Esophagus squamous epithelium (tissue), 5 donors: ENCODE measurements around the gene PTRH1. TPM values are rescaled to one million over a fixed set of nuclear protein-coding genes. Genes with fewer than 3 reads are reported as not detected.

Experiments
- DNase-seq: peaks from one replicate; lab custom pipeline; 2025; lab: John Stamatoyannopoulos, UW
- H3K27ac ChIP-seq, 4 donors: fragments of 200-600 bp; sonication (generic); one replicate each; pipeline ENCODE4 v1.5.1; 2016 to 2019; ENCODE audit warnings: mild to moderate bottlenecking in 1 of 4
- H3K27me3 ChIP-seq, 4 donors: fragments of 200-600 bp; sonication (generic); 1 replicate in 3 of 4; 2 replicates in 1 of 4; pipeline versions ENCODE4 v1.5.1 to v1.6.0; 2017 to 2021; ENCODE audit warnings: antibody characterized with exemption in 1 of 4
- H3K36me3 ChIP-seq, 3 donors: fragments of 200-600 bp; sonication (generic); one replicate each; pipeline ENCODE4 v1.5.1; 2016 to 2019
- H3K4me1 ChIP-seq, 3 donors: fragments of 200-600 bp; sonication (generic); one replicate each; pipeline ENCODE4 v1.5.1; 2017 to 2019
- H3K4me3 ChIP-seq, 4 donors: fragments of 200-600 bp; sonication (generic); 1 replicate in 3 of 4; 2 replicates in 1 of 4; pipeline ENCODE4 v1.5.1; 2016 to 2019; ENCODE audit warnings: mild to moderate bottlenecking in 2 of 4, moderate library complexity in 1 of 4
- H3K9me3 ChIP-seq, 3 donors: fragments of 200-600 bp; sonication (generic); one replicate each; pipeline ENCODE4 v1.5.1; 2016 to 2019
- POLR2A ChIP-seq, 4 donors: fragments of 450-650 bp; IDR thresholded peaks; one replicate each; pipeline ENCODE4 v1.6.1; 2017; ENCODE audit warnings: antibody characterized with exemption in 4 of 4, mild to moderate bottlenecking in 4 of 4, moderate library complexity in 3 of 4
- WGBS, 2 donors: methylation state at CpG; one replicate each; pipeline ENCODE4 v1.1.5; 2018; 5-methylcytosine and 5-hydroxymethylcytosine counted together
- intact Hi-C: fragments of 100-400 bp; cut with DNase I; formaldehyde crosslinking; loops from one replicate; pipeline ENCODE4 v1.15.0; 2022
- total RNA-seq, 4 donors: library from RNA; depleted of rRNA; stranded (reverse); fragments of >200 nt; gene quantifications; one replicate each; pipeline ENCODE4 v1.1.0, GENCODE V29; 2016
- TF ChIP-seq, protein P1 (sequence below), 6 experiments: fragments of 450-650 bp in 4 of 6; fragments of 200-600 bp in 2 of 6; sonication (generic) in 2 of 6; IDR thresholded peaks; one replicate each; pipeline ENCODE4 v1.5.1; 2016 to 2019; ENCODE audit warnings: antibody characterized with exemption in 6 of 6, mild to moderate bottlenecking in 4 of 6, moderate library complexity in 4 of 6
- donor health status: DM: yes; HTN: yes; CAD: no.

Gene PTRH1
- total RNA-seq, 4 donors from 2014 or later = 4.5 to 12.6 (median 11.6) TPM

DNA sequence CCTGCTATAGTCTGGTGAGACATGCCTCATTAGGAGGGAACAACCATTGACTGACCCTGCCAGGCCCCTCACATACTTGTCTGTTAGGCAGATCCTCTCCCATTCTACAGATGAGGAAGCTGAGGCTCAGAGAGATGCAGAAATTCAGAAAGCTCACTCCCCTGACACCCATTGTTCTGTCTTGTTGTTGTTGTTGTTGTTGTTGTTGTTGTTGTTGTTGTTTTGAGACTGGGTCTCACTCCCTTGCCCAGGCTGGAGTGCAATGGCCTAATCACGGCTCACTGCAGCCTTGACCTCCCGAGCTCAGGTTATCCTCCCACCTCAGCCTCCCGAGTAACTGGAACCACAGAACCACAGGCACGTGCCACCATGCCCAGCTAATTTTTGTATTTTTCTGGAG, 21.8 kb downstream of the PTRH1 start:
- Histone ChIP-seq H3K27ac (no peak overlapping the region), H3K9me3 (no peaks in the 10 kb centered on the region), H3K4me1 (peaks cover 0 to under 1% (median 0%) of the 10 kb centered on the region in 3 donors), H3K27me3 (no peaks in the 10 kb centered on the region), H3K4me3 (no peak overlapping the region), H3K36me3 (peaks cover 0 to 37% (median 0%) of the 10 kb centered on the region in 3 donors)
- WGBS, 2 donors = 92 to 97% methylated on average over 2 to 4 of the region's 4 CpGs
- TF ChIP-seq POLR2A (IDR thresholded peaks at IDR 0.05) = no peak
- TF ChIP-seq, protein P1, sequence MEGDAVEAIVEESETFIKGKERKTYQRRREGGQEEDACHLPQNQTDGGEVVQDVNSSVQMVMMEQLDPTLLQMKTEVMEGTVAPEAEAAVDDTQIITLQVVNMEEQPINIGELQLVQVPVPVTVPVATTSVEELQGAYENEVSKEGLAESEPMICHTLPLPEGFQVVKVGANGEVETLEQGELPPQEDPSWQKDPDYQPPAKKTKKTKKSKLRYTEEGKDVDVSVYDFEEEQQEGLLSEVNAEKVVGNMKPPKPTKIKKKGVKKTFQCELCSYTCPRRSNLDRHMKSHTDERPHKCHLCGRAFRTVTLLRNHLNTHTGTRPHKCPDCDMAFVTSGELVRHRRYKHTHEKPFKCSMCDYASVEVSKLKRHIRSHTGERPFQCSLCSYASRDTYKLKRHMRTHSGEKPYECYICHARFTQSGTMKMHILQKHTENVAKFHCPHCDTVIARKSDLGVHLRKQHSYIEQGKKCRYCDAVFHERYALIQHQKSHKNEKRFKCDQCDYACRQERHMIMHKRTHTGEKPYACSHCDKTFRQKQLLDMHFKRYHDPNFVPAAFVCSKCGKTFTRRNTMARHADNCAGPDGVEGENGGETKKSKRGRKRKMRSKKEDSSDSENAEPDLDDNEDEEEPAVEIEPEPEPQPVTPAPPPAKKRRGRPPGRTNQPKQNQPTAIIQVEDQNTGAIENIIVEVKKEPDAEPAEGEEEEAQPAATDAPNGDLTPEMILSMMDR (IDR thresholded peaks at IDR 0.05) = no peak
- no peak for DNase-seq
- intact Hi-C loops = no loop called here

DNA sequence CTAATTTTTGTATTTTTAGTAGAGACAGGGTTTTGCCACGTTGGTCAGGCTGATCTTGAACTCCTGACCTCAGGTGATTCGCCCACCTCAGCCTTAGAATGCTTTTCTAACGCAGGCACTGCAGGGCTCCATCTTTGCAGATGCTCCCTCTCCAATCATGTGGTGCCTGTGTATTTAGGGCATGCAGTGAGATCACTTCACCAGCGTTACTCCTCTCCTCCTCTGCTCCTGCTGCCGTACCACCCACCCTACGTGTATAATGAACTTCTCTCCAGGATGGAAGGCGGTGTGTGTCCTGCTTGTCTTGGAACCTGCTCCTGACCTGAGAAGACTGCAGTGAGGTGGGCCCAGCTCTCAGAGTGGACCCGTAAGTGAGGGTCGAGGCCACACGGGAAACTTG, 22.3 kb downstream of the PTRH1 start:
- Histone ChIP-seq H3K4me1 (no peaks in the 10 kb centered on the region), H3K27me3 (no peaks in the 10 kb centered on the region), H3K27ac (no peak overlapping the region), H3K9me3 (no peaks in the 10 kb centered on the region), H3K4me3 (no peak overlapping the region), H3K36me3 (peaks cover 0 to 39% (median 0%) of the 10 kb centered on the region in 3 donors)
- intact Hi-C loops = no loop called here
- DNase-seq = no peak
- no peak for TF ChIP-seq POLR2A (IDR thresholded peaks at IDR 0.05)
- TF ChIP-seq, protein P1 (IDR thresholded peaks at IDR 0.05) = no peak
- WGBS, 2 donors = 75 to 86% methylated on average over 5 to 9 of the region's 10 CpGs

DNA sequence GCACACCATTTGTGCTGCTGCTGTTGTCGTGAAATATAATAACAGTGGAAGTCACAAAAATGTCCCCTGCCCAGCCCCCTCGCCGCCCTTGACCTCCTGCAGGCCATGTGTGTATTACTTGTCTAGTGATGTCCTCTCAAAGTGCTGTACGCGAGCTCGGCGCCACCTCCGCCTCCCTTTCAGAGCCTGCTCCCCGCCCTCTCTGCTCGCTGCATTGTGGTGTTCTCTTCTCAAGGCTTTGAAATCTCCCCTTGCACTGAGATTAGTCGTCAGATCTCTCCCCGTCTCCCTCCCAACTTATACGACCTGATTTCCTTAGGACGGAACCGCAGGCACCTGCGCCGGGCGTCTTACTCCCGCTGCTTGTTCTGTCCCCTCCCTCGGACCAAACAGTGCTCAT, 23.4 kb downstream of the PTRH1 start:
- peaks cover 0 to 50% (median 0%) of the 10 kb centered on the region in 3 donors for H3K36me3 ChIP-seq
- H3K4me1 ChIP-seq = no peaks in the 10 kb centered on the region
- TF ChIP-seq, protein P1 (IDR thresholded peaks at IDR 0.05) = no peak
- TF ChIP-seq POLR2A (IDR thresholded peaks at IDR 0.05) = no peak
- WGBS, 2 donors = 88 to 89% methylated on average over 20 of the region's 20 CpGs
- H3K4me3 ChIP-seq = no peak overlapping the region
- intact Hi-C loops = no loop called here
- DNase-seq = no peak
- no peaks in the 10 kb centered on the region for H3K9me3 ChIP-seq
- no peak overlapping the region for H3K27ac ChIP-seq
- H3K27me3 ChIP-seq = no peaks in the 10 kb centered on the region

DNA sequence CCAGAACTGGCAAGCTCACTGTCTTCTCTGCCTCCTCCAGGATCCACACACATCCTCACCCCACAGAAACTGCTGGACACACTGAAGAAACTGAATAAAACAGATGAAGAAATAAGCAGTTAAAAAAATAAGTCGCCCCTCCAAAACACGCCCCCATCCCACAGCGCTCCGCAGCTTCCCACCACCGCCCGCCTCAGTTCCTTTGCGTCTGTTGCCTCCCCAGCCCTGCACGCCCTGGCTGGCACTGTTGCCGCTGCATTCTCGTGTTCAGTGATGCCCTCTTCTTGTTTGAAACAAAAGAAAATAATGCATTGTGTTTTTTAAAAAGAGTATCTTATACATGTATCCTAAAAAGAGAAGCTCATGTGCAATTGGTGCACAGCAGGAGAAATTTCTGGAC, 24.7 kb downstream of the PTRH1 start:
- H3K4me1 ChIP-seq = no peaks in the 10 kb centered on the region
- DNase-seq = no peak
- H3K36me3 ChIP-seq = peaks cover 0 to 52% (median 0%) of the 10 kb centered on the region in 3 donors
- no peaks in the 10 kb centered on the region for H3K27me3 ChIP-seq
- no peaks in the 10 kb centered on the region for H3K9me3 ChIP-seq
- TF ChIP-seq, protein P1 (IDR thresholded peaks at IDR 0.05) = no peak
- 90% methylated on average over 9 to 10 of the region's 10 CpGs for WGBS, 2 donors
- H3K27ac ChIP-seq = no peak overlapping the region
- intact Hi-C loops = no loop called here
- H3K4me3 ChIP-seq = no peak overlapping the region

DNA sequence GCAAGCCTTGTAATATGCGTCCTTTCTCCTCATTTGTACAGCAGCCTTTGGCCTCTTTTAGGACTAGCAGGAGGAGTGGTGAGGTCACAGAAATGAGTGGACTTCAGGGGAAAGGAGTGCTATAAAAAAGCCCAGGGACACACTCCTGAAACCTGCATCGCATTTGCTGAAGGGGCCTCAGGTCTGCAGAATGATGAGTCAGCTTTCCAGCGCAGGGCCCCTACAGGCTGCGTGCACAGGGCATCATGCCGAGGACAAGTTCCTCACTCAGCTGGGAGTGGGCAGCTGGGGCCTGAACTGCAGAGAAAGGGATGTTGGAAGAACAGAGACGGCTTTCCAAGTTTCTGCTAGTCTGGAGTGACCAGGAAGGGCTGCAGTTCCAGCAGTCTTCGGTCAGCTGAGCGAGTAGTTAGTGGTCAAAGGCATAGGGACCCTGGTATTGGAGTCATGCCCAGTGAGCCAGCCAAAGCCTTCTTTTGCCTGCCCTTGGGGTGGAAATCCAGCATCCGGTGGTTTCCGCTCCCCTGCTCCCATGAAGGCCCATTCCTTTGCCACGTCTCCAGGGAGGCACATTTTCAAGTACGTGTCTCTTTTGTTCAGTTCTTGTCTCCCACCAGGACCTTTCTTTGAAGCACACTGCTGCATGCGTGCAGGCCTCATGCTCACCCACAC, 26.0 kb downstream of the PTRH1 start:
- Histone ChIP-seq H3K27me3 (no peaks in the 10 kb centered on the region), H3K27ac (no peak overlapping the region), H3K4me1 (no peaks in the 10 kb centered on the region), H3K36me3 (peaks cover 0 to 56% (median 0%) of the 10 kb centered on the region in 3 donors), H3K9me3 (no peaks in the 10 kb centered on the region), H3K4me3 (no peak overlapping the region)
- TF ChIP-seq POLR2A (IDR thresholded peaks at IDR 0.05) = no peak
- TF ChIP-seq, protein P1 (IDR thresholded peaks at IDR 0.05) = no peak
- DNase-seq = no peak
- 97% methylated on average over 8 to 9 of the region's 13 CpGs for WGBS, 2 donors
- intact Hi-C loops = no loop called here
